GM19372 (cell line): ENCODE data around the gene YKT6.

Experiments used
- ATAC-seq: cut with Tn5 transposase; IDR thresholded peaks from one replicate; pipeline ENCODE4 v1.9.1; 2021; ENCODE audit warnings: mild to moderate bottlenecking, low read depth, moderate library complexity; ENCODE audit not compliant: unreplicated experiment

YKT6 gene

DNA sequence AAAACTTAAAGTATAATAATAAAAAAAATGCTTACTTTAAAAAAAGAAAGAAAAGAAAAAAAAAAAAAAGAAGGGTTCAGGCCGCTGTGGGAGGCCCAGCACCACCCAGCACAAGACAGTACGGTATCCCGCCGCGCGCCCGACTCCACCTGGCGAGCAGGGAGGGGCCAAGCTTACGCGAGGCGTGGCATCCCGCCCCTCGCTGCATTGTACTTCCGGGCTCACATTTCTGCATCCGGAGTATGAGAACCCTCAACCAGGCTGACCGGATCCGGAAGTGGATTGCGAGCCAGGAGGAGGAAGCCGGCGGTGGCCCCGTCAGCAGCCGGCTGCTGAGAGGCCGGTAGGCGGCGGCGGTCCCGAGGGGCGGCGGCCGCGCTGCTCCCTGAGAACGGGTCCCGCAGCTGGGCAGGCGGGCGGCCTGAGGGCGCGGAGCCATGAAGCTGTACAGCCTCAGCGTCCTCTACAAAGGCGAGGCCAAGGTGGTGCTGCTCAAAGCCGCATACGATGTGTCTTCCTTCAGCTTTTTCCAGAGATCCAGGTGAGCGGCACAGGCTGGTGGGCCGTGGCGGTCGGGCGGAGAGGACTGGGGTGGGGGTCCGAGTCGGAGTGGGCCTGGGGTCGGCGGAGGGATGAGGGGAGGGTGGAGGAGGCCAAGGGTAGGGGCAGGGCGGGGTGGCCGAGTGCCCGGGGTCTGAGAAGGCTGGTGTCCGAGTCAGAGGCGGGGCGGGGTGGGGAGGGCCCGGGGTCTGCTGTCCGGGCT is at the start of gene YKT6:
YKT6 (plus strand) TSS at position 280 of the 763 bp plus-strand sequence; CDS start at position 438, 158 bp downstream.
- peak; percentile 99 for ATAC-seq

DNA sequence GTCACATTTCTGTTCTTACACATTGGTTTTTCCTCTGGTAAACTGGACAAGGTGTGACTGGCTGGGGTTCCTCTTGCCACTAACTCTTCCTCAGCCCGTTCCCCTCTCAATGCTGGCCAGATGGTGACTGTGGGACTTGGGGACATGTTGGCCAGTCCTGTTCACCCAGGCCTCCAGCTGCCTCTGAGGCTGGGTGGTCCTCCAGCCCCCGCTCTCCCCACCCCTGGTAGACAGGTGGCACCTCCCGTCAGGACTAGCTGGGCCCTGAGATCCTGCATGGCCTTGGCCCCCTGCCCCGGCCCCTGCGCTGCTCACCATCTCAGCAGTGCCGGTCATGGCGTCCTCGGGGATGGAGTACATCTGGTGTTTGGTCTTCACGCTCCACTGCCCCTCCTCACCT is 48.8 kb upstream of the YKT6 start:
- ATAC-seq = no peak

DNA sequence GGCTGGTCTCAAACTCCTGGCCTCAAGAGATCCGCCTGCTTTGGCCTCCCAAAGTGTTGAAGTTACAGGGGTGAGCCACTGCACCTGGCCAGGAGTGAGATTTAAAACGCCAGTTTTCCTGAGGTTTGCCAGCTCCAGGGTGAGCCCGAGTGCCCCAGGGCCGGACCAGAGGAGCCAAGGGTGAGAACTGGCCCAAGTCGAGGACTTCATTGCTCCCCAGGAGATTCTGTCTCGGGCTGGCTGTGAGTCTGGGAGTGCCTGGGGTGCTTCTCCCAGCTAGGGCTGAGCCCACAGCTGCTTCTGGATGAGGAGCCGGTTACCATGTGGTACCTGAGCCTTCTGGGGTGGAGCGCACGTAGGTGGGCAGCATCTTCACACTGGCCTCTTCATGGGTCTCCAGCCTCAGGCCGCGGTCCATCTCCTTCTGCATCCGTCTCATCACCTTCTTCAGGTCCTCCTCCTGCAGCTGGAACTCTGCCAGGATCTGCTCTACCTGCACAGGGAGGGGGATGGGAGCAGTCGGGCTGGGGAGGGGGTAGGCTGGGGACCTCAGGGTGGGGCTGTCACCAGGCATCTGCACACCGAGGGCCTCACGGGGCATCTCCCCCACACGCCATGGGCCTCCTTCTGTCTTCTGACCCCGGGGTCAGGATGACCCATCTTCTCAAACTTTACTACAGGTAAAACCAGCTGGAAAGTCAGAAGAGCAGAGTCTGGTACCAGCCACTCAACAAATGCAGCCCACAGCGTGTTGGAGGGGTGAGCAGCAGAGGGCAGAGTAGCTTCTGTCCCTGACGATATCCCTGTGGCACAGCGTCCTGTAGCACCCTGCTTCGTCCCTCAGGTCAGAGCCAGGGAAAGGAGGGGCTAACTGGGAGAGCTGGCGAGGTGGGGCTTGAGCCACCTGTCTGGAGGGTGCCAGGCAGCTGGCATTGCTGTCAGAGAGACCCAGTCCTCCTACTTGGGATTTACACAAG is 47.5 kb upstream of the YKT6 start:
- ATAC-seq = no peak

DNA sequence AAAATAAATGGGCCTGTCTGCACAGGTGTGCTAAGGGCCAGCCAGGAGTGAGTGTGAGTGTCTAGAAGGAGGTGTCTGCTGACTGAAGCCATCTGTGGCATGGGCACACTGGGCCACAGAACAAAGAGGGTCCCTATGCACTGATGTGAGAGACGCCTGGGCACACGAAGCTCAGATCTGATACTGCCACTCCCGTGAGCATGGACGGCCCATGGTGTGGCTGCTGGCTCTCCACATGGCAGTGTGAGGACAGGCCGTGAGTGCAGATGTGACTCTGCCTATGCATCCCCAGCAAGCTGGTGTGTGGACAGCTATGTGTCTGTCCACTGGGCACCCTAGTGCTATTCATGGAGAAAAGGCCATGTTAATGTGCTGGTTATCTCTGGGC is 46.8 kb upstream of the YKT6 start:
- no peak for ATAC-seq

DNA sequence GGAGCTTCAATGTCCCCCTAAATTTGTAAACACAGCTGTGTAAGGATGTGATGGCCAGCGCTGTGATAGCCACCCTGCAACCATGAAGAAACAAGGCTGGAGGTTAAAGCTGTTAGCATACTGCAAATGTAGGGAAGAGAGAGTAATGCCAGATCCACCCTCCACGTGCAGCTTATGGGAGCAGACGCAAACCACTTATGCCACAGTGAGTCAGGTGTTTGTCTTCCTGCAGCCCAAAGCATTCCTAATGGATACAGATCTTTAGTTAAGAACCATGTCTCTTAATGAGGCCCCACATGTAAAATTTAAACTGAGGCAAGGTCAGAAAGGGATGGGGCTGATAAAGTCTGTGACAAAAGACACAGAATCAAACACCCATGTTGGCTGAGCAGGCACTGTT is 46.1 kb upstream of the YKT6 start:
- no peak for ATAC-seq

DNA sequence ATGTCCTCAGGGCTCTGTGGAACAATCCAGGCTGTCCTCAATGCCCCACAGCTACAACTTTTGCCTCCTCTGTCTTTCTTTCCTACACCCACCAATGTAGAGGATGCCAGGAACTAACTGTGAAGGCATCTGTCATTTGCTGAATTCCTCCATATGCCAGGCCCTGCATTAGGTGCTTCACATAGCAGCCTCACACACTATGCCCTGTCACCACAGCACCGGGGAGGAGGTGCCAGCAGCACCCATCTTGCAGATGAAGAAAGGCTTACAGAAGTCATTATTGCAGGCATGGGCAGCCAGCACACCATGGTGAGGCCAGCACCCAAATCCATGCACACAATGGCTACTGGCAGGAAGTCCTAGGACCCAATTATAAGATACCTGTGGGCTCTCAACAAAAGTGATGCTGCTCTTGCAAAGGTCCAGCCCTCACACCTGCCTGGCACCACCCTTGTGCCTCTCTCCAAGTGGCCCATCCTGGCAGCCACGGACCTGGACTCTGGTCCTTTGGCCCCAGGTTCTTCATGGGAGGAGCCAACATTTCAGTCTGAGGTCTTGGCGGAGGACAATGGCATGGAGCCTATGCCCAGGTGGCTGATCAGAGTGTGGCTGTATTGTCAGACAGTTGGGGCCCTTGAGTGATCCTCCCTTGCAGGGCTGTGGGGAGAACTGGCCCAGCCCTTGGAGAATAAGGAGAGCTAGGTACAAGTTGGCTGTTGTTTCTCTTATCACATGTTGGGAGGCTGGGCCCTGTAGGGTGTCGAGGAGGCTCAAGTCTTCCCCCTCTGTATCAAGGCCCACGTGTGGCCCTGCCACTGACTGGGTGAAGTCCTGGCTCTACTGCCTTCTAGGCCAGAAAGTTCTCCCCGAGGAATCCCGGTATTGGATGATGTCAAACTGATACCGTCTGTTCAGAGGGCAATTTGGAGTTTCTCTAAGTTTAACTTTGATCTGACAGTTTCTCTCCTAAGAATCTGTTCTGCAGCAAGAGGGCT is 45.3 kb upstream of the YKT6 start:
- no peak for ATAC-seq

DNA sequence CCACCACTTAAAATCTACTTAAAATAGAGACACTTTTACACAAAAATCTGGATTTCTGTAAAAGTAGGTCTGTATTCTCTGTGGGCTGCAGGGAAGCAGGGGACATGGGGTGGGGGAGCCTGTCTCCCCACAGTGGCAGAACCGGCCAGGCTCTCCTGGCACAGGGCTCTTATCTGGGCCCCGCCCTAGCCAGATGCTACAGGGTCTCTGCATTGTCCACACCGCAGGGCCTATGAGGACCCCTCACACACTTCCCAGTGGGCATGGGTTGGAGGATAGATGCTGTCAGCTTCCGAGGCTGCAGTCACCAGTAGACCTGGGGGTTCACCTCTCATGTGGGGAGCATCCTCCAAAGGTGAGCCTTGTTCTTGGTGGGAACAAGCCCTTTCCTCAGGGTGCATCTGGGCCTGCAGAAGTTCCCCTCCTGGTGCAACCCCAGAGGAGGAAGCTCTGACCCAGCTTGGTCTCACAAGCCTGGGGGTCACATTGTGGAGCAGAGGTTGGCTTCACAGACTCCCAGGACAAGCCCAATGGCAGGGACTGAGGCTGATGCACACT is 44.2 kb upstream of the YKT6 start:
- ATAC-seq = no peak

DNA sequence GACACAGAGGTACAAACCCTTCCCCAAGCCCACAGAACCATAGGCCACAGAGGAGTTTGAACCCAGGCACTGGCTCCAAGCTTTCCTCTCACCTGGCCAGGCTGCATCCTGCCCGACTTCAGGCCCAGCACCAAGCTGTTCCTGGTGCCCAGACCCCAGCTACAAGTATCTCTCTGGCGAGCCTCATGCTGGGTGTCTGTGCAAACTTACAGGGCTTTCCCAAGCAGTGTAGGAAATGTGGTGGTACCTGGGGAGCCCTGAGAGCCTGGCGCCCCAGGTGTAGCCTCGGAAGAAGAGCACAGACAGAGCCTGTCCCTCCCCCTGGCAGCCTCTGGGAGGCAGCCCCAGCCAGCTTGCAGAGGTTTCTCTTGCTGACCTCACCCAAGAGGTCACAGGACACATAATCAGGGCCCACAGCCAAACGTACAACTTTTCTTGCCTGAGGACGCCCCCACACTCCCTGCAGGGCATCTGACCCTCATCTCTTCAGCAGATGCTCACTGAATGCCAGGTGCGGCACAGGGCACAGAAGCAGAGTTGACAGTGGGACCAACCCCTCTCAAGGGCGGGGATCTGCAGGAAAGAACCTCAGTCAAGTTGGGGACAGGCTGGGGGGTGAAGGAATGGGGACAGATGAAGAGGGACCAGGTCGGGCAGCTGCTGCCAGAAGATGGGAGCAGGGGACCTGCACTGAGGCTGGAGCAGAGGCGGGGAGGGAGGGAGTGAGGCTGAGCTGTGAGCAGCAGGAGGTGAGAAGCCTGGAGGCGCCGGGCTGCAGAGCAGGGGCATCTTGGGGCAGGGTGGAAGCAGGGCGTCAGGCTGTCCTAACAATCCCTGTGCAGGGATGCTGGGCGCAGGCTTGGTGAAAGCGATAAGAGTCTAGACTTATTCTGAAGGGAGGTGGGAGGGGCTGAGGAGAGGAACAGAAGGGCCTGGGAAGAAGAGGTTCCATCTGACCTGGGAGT is 43.4 kb upstream of the YKT6 start:
- ATAC-seq = no peak

DNA sequence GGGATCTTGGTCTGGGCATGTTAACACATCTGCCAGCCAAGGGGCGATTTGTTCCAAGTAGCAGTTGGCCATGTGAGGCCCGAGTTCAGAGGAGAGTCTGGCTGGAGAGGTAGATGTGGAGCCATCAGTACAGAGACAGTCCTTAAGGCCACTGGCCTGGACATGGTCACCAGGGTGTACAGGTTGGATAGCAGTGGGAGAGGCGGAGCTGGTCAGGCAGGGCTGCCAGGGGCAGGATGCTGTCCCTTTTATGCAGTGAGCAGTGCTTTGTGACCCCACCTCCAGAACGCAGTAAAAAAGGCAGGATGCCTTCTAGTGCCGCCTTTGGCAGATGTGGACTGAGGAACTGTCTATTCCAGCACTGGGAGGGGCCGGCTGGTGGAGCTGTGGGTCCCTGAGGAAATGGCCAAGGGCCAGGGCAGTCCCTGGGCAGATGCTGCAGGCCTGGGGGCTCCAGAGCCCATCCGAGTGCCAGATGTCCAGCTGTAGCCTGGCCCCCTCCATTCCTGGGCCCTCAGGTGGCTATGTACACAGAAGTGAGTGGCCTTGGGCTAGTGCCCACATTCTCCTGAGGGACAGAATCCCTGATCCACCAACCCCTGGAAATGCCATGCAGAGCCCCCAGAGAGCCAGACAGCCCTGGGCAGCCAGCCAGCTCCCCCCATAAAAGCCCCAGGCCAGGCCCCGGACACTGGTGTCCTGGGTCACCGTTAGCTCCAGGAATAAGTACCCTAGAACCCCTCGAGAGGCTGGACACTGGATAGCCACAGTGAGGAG is 42.5 kb upstream of the YKT6 start:
- ATAC-seq = no peak

DNA sequence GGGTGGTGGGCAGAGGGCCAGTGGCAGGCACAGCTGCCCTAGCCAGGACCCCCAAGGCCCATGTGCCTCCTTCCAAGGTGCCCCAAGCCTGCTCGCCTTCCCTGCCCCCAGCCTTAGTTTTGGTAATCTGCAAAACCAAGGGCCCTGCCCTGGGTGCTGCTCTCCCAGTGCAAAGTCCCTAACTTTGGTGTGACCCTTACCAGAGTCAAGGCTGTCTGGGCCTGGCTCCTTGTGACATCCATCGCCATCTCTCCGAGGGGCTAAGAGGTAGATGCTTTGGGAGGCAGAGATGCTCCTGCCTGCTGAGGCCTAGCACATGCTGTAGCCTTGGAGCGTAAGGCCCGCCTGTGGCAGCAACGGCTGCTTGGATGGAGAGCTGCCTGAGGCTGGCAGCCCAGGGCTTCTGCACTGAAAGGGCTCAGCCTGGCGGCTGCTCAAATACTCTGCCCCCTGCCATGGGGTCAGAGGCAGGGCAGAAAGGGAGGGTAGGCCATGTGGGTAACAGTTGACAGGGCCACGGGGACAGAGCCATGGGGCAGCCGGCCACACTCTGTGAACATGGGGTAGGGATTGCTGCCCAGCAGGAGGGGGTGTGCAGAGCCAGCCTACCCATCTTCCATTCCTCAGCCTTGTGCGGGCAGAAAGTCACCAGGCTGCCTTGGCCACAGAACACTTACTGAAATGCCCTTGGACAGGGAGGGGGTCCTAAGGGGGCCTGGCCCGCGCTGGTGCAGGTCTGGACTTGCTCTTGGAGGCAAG is 41.7 kb upstream of the YKT6 start:
- no peak for ATAC-seq

DNA sequence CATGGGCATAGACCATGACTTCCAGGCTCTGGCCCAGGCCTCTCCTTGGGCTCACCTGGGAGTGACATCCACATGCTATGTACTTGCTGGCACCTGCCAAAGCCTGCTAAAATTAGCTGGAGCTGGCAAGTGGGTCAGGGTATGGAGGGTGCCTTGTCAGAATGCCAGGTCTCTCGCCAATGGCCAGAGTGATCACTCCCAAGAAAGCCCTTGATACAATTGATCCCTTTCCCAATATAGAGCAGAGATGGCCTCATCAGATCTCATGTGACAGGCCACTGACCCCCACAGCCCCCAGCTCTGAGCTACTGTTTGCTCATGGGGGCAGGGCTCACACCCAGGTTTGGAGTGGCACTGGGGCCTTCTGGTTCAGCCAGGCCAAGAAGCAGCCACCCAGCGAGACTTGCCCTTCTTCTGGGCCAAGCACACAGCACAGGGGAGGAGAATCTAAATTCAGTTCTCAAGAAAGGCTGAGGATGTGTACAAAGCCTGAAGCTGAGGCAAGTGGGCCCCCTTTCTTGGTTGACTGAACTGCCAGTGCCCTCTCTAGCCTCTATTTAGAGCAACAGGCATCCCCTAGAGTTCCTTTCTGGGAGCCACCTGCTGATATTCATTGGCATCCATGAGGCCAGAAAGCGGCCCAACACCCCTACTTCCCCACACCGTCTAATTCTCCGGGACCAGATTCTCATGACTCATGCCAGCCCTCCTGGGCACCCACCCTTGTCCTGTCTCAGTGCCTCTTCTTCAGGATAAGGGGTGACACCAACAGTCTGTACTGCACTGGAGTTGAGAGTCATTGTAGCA is 40.8 kb upstream of the YKT6 start:
- ATAC-seq = no peak

DNA sequence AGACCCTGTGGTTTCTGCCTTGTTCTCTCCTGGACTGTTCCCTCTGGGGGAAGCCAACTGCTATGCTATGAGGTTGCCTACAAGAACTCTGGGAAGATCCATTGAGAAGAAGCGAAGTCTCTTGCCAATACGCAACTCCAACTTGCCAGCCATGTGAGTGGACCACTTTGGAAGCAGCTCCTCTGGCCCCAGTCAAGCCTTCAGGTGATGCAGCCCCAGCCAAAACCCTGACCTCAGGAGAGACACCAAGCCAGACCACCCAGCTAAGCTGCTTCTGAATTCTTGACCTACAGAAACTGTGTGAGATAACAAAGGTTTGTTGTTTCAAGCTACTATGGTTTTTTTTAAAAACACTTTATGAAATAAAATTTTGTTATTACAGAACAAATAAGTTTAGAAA is 39.4 kb upstream of the YKT6 start:
- no peak for ATAC-seq

DNA sequence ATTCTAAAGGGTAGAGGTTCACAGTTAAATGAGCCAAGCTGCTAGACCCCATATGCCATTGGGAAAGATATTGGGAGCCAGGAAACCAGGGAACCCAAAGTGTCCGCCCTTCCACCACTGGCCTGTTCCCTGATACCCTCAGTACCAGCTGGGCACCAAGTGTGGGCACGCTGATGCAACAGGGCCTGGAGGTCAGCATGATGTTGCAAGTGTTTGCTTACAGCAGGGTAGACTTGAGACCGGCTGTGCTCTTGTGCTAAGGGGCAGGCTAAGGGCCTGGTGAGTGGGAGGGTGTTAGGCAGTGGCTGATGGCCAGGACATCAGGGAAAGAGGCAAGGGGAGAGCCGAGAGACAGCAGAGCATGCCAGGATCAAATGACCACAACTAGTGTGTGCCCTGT is 38.6 kb upstream of the YKT6 start:
- ATAC-seq = no peak

DNA sequence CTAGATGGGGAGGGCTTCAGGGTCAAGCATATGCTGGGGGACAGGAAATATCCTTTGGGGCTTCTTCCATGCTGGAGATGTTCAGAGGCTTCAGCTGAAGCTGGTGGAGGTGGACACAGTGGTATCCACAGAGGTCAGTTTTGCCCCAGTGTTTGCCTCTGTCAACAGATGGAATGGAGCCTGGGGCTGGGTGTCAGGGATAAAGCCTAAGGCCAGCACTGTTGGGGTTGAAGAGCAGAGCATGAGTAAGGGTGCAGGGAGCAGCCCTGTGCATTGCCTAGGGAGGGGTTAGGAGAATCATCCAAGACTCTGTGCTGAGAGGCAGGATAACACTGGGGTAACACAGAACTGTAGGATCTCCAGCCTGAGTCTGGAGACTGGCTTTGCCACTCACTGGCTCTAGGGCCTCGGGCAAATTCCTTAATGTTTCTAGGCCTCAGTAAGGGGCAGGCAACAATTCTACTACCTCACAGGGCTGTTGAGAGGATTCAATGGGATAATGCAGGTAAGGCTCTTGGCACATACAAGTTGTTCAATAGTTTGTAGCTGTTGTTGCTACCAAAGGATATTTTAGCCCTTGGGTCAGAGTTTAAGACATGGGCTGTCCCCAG is 37.9 kb upstream of the YKT6 start:
- no peak for ATAC-seq

DNA sequence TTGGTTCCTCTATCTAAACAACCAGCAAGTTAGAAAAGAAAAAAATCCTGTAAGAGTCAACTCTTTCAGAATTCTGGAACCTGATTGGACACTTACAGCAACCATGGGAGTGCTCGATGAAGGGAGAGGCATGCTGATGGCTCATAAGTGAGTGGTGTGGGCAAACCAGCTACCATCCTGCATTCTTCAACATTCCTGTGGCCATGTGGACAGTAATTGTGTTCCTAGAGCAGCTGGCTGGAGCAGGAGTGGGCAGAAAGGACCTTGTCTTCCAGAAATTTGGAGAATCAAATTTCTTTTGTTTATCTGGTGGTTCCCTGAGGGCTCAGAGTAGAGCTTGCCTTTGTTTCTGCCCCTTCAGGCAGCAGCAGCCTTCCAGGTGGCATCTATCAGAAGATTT is 37.2 kb upstream of the YKT6 start:
- ATAC-seq = no peak

DNA sequence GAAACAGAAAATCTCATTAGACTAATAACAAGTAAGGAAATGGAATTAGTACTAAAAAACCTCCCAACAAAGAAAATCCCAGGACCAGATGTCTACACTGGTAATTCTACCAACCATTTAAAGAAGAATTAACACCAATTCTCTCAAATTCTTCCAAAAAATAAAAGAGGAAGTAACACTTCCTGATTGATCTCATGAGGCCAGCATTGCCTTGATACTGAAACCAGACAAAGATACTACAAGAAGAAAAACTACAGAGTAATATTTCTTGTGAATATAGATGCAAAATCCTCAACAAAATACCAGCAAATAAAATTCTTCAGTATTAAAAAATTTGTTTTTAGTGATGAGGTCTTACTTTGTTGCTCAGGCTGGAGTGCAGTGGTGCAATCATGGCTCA is 32.9 kb upstream of the YKT6 start:
- no peak for ATAC-seq
